Measurements from ENCODE around the gene PGGHG.
"Not testable (repeated sequence)": the region's sequence is repeated elsewhere in the genome, so short reads cannot be mapped to it uniquely, and the experiment has no call there.

DNA sequence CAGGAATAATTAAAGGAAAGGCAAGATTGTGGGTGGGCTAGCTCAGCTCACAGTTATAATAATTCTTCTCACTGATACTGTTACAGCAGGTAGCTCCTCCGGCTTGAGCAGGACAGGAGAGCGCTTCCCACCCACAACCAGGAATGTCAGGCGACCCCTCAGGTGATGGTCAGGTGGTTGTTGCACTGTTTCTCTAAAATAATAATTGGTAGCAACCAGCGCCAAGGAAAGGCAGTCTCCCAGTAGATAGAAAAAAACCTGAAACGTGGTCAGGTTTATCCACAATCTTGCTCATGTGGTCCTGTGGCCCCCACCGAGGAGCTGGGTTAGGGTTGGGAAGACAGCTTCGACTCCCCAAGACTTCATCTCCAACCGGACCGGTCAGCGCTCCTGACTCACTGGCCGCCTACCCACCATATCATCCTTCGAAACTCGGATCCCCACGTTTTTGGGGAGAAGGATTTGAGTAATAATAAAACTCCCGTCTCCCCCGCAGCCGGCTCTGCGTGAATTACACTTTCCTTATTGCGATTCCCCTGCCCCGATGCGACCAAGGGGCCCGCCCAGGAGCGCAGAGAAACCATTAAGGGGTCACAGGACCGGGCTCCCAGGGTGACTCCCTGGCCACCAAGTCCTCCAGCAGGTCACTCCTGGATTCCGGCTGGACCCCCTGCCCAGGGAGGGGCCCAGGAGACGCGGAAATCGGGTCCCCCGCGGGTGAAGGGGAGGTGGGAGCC, 28.9 kb downstream of the PGGHG start:
- TF ChIP-seq CTCF, POLR2A, EP300 (IDR thresholded peaks at IDR 0.05): not testable (repeated sequence)
- TF ChIP-seq POLR2AphosphoS5 (IDR thresholded peaks at IDR 0.05) = peak in 1 of 4 donors; percentile 32

Measured in sigmoid colon (tissue), 4 donors.